ENCODE data around the gene NECAB3. TPM values are rescaled to one million over a fixed set of nuclear protein-coding genes. Genes with fewer than 3 reads are reported as not detected.

NECAB3 gene
- total and polyA plus RNA-seq, 2 of the 13 experiments (the other 11 are each of a cell fraction or from before 2014, with no cell fraction given) = 61.5 to 65.5 TPM

DNA sequence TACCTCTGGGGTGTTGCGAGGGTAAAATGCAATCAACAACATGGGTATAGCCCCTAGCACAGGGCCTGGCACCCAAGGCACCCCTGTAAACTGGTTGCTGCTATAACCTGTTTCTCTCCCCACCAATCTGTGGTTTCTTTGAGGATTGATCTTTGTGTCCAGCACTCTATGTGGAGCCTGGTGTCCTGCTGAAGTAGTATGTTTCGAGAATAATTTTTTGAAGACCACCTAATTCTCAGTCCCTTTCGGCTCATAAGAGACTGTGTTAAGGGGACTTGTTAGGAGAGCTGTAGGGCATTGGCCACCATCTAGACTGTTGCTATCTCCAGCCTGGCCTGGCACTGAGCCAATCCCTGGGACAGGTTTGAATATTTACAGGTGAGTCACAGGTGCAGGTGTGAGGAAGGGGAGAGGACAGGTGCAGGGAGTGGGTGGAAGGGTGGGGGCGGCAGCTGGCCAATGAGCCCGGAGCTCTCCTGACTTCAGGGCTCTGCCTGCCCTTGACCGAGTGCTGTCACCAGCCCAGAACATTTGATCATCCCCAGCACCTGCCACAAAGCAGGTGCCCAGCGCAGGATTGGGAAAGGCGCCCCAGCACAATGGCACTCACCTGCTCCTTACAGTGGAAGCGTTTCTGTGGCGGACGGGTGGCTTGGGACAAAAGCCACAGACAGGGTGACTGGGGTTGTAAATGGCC, 20.2 kb downstream of the NECAB3 start (continued):
- TF ChIP-seq, protein P1, sequence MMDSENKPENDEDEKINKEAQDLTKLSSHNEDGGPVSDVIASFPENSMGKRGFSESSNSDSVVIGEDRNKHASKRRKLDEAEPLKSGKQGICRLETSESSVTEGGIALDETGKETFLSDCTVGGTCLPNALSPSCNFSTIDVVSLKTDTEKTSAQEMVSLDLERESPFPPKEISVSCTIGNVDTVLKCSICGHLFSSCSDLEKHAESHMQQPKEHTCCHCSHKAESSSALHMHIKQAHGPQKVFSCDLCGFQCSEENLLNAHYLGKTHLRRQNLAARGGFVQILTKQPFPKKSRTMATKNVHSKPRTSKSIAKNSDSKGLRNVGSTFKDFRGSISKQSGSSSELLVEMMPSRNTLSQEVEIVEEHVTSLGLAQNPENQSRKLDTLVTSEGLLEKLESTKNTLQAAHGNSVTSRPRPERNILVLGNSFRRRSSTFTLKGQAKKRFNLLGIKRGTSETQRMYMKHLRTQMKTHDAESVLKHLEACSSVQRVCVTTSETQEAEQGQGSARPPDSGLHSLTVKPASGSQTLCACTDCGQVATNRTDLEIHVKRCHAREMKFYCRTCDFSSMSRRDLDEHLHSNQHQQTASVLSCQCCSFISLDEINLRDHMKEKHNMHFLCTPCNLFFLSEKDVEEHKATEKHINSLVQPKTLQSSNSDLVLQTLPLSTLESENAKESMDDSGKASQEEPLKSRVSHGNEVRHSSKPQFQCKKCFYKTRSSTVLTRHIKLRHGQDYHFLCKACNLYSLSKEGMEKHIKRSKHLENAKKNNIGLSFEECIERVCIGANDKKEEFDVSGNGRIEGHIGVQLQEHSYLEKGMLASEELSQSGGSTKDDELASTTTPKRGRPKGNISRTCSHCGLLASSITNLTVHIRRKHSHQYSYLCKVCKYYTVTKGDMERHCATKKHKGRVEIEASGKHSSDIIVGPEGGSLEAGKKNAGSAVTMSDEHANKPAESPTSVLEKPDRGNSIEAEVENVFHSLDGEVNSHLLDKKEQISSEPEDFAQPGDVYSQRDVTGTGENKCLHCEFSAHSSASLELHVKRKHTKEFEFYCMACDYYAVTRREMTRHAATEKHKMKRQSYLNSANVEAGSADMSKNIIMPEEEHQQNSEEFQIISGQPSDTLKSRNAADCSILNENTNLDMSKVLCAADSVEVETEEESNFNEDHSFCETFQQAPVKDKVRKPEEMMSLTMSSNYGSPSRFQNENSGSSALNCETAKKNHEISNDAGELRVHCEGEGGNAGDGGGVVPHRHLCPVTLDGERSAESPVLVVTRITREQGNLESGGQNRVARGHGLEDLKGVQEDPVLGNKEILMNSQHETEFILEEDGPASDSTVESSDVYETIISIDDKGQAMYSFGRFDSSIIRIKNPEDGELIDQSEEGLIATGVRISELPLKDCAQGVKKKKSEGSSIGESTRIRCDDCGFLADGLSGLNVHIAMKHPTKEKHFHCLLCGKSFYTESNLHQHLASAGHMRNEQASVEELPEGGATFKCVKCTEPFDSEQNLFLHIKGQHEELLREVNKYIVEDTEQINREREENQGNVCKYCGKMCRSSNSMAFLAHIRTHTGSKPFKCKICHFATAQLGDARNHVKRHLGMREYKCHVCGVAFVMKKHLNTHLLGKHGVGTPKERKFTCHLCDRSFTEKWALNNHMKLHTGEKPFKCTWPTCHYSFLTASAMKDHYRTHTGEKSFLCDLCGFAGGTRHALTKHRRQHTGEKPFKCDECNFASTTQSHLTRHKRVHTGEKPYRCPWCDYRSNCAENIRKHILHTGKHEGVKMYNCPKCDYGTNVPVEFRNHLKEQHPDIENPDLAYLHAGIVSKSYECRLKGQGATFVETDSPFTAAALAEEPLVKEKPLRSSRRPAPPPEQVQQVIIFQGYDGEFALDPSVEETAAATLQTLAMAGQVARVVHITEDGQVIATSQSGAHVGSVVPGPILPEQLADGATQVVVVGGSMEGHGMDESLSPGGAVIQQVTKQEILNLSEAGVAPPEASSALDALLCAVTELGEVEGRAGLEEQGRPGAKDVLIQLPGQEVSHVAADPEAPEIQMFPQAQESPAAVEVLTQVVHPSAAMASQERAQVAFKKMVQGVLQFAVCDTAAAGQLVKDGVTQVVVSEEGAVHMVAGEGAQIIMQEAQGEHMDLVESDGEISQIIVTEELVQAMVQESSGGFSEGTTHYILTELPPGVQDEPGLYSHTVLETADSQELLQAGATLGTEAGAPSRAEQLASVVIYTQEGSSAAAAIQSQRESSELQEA (CRISPR knock-in tag; IDR thresholded peaks at IDR 0.05; ENCODE audit: not compliant biosample characterization) = no peak
- TF ChIP-seq KMT2B (CRISPR knock-in tag; IDR thresholded peaks at IDR 0.05) (no peak), ETV6 (CRISPR knock-in tag; conservative IDR thresholded peaks at IDR 0.05) (no peak), THYN1 (CRISPR knock-in tag; IDR thresholded peaks at IDR 0.05; ENCODE audit: borderline replicate concordance, low read depth) (no peak), ZBTB2 (CRISPR knock-in tag; IDR thresholded peaks at IDR 0.05; ENCODE audit: low read depth) (0 out of 2 replicates have a peak, but pooled peaks have one; percentile 22), ZFP37 (CRISPR knock-in tag; IDR thresholded peaks at IDR 0.05; ENCODE audit: borderline replicate concordance) (no peak), CHD2 (IDR thresholded peaks at IDR 0.05; ENCODE audit: low read depth, low read length) (no peak), GLI4 (CRISPR knock-in tag; IDR thresholded peaks at IDR 0.05; ENCODE audit: borderline replicate concordance) (no peak), ZNF234 (CRISPR knock-in tag; conservative IDR thresholded peaks at IDR 0.05) (no peak), FOSL2 (CRISPR knock-in tag; IDR thresholded peaks at IDR 0.05) (0 out of 2 replicates have a peak, but pooled peaks have one; percentile 14), MLXIP (CRISPR knock-in tag; IDR thresholded peaks at IDR 0.05; ENCODE audit: borderline replicate concordance) (0 out of 2 replicates have a peak, but pooled peaks have one; percentile 21), NFE2L1 (CRISPR knock-in tag; IDR thresholded peaks at IDR 0.05; ENCODE audit: borderline replicate concordance) (no peak), SALL2 (CRISPR knock-in tag; IDR thresholded peaks at IDR 0.05) (no peak)
- TF ChIP-seq, protein P2, sequence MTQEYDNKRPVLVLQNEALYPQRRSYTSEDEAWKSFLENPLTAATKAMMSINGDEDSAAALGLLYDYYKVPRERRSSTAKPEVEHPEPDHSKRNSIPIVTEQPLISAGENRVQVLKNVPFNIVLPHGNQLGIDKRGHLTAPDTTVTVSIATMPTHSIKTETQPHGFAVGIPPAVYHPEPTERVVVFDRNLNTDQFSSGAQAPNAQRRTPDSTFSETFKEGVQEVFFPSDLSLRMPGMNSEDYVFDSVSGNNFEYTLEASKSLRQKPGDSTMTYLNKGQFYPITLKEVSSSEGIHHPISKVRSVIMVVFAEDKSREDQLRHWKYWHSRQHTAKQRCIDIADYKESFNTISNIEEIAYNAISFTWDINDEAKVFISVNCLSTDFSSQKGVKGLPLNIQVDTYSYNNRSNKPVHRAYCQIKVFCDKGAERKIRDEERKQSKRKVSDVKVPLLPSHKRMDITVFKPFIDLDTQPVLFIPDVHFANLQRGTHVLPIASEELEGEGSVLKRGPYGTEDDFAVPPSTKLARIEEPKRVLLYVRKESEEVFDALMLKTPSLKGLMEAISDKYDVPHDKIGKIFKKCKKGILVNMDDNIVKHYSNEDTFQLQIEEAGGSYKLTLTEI (CRISPR knock-in tag; conservative IDR thresholded peaks at IDR 0.05) = no peak
